Measurements from ENCODE around the gene CLPX.
A peak's percentile ranks its signal among the peaks of the same experiment; 100 is the strongest.
"Not testable (repeated sequence)": the region's sequence is repeated elsewhere in the genome, so short reads cannot be mapped to it uniquely, and the experiment has no call there.

CLPX gene

GRCh38 chr15:65172531-65172930 lies 12.6 kb downstream of the CLPX start:
- no peak for DNase-seq

GRCh38 chr15:65171428-65171827 lies 13.7 kb downstream of the CLPX start:
- DNase-seq: no peak

- peak in 1 of 56 donors; percentile 19 for DNase-seq
Measured at GRCh38 chr15:65165875-65166274, 19.3 kb downstream of the CLPX start.

GRCh38 chr15:65164139-65164538 lies 21.0 kb downstream of the CLPX start:
- no peak for DNase-seq

DNA sequence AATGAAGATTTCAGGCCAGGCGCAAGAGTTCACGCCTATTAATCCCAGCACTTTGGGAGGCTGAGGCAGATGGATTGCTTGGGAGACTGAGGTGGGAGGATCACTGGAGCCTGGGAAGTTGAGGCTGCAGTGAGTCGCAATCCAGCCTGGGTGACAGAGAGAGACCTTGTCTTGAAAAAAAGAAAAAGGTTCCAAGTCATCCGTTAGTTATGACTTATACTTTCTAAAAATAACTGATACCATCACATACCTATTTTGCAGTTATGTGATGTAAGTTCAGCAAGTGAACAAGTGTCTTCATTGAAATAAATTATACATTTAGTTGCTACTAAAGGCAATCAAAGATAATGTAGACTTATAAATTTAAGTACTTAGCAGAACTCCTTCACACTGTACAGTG lies 22.1 kb downstream of the CLPX start:
- no peak for DNase-seq

DNA sequence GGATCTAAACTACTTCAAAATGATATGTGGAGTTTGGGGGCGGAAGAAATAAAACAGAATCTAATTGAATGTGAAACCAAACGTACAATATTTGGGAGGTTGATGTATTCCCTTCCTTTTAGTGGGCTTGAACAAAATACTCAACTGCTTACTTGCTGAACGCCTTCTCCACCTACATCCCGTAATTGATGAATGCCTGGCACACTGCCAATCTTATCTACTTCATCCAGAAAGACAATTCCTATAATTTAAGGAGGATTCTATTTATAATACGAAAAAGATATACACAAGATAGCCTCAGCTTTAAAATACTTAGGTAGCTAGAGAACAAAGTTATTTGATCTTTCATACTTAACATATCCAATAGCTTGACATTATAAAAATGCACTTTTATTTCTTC lies 28.4 kb downstream of the CLPX start:
- DNase-seq: peak in 2 of 56 donors; percentile 13 to 28

DNA sequence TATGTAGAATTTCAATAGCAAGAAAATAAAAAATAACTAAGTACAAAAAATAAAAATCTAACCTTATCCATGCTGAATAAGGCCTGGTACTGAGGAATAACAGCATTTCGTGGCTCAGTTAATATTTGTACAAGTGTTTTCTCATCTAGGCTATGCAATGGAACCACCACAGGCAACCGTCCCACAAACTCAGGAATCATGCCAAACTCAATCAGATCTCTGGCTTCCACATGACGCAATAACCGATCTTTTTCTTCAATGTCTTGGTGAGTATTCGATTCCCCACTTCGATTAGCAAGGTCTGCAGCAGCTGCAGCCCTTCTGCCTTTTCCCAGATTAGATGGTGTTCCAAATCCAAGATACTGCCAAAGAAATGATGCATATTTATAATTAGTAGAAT lies 30.4 kb downstream of the CLPX start:
- DNase-seq: no peak

DNA sequence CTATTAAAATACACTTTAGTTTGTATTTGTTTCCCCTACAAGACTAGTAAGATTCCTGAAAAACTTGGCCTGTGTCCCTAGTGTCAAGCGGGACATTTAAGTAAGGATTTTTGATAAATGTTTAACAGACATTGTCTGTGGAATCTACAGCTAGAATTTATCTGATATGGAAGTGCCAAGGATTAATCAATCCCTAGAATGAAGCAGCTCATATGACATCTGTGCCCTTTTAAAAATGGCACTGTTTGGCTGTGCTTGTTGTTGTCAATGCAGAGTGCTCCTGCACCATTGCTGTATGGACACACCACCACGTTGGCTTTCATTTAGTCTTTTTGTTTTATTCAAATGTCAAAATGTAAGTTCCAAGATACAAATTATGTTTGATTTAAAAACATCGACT lies 37.2 kb downstream of the CLPX start:
- DNase-seq: no peak

- DNase-seq: no peak
Measured at GRCh38 chr15:65146438-65146837, 38.7 kb downstream of the CLPX start.

DNA sequence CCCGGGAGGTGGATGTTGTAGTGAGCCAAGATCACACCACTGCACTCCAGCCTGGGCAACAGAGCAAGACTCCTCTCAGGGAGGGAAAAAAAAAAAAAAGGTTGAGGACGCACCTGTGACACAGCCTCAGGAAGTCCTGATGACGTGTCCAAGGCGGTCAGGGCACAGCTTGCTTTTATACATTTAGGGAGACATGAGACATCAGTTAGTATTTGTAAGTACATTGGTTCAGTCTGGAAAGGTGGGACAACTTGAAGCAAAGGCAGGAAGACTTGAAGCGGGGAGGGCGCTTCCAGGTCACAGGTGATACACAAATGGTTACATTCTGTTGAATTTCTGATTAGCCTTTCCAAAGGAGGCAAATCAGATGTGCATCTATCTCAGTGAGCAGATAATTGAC lies 46.5 kb downstream of the CLPX start:
- DNase-seq: not testable (repeated sequence)

GRCh38 chr15:65137893-65138292 lies 47.2 kb downstream of the CLPX start:
- not testable (repeated sequence) for DNase-seq

DNA sequence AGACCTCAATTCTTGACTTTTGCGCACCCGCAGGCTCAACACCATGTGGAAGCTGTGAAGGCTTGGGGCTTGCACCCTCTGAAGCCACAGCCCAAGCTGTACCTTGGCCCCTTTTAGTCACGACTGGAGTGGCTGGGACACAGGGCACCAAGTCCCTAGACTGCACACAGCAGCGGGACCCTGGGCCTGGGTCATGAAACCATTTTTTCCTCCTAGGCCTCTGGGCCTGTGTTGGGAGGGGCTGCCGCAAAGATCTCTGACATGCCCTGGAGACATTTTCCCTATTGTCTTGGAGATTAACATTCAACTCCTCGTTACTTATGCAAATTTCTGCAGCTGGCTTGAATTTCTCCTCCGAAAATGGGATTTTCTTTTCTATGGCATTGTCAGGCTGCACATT lies 48.1 kb downstream of the CLPX start:
- DNase-seq: not testable (repeated sequence)

- no peak for DNase-seq
Measured at GRCh38 chr15:65134538-65134937, 50.6 kb downstream of the CLPX start.

DNA sequence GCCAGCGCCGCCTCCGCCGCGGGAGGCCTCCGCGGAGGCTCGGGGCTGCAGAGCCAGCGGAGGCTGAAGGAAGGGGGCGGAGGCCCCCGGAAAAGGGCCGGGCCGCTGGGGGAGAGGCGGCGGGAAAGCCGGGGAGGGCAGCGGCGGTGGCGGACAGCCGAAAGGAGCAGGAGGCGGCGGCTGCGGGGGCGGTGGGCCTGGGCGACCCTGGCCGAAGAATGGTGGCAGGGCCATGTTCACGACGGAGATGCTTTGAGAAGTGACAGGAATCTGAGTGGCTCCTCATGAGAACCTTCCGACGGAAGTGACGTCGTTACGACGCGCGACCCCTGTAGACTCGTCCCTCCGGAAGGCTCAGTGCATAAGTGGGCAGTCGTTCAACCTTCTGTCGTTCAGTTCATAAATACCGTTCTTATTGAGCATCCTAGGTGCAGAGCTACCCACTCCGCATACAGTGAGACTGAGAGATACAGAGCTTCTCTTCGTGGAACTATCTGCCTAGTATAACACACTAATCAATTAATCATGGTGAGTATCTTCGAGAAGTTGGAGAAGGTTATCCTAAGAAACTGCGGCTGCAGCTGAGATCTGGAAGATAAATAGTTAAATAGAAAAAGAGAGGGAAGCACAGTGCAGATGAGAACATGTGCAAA lies 51.5 kb downstream of the CLPX start, which contains the start of gene PDCD7:
TSS of gene PDCD7 (minus strand) at position 261 of the 653 bp plus-strand sequence. CDS start at position 234, 27 bp downstream.
- DNase-seq: peak; percentile 30 to 96 (median 82)

- peak in 8 of 56 donors; percentile 8 to 44 (median 24) for DNase-seq
Measured at GRCh38 chr15:65132878-65133547, 52.1 kb downstream of the CLPX start.

- DNase-seq: no peak
Measured at GRCh38 chr15:65130941-65131340, 54.2 kb downstream of the CLPX start.

DNA sequence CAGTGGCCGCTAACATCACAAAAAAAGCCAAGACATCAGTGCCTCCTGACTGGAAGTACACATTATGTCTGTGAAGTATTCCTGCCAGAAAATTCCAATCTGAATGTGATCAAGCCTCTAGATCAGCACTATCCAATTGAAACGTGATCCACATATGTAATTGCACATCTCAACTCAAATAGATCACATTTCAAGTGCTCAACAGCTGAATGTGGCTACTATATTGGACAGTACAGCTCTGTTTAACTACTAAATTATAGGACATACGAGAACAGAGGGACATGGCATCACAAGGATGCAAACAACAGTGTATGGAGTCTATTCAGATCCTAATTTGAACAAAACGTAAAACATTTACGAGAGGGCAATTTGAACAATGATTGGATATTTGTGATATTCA lies 69.6 kb downstream of the CLPX start:
- DNase-seq: no peak

- no peak for DNase-seq
Measured at GRCh38 chr15:65115086-65115485, 70.1 kb downstream of the CLPX start, which contains the start of gene UBAP1L. UBAP1L (minus strand) TSS chr15:65115200; CDS start chr15:65106215, 8,985 bp downstream.

DNA sequence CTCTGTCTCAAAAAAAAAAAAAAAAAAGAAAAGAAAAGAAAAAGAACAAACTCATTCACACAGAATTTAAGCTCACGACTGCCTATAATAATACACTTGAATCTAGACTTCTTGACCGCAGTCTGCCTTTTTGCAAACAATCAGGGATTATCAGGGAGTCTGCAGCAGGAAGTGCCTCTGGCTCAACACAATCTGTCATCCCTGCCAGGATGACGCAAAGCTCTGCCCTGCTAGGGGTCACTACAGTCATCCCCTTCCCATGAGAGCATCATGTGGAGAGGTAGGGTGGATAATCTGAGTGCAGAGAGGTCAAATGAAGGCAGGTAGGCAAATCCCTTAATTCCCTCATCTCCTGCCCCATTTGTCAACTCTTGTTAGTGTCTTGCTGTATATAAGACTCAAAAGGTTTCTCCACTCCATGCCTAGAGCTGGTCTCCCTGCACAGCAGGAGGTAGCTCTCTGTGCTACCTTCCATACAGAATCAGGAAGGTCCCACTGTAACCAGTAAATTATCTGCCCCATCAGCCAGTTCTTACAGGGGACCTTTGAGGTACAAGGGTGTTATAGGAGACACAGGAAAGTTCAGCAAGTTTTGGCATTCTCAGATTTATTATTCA lies 74.4 kb downstream of the CLPX start:
- no peak for DNase-seq

DNA sequence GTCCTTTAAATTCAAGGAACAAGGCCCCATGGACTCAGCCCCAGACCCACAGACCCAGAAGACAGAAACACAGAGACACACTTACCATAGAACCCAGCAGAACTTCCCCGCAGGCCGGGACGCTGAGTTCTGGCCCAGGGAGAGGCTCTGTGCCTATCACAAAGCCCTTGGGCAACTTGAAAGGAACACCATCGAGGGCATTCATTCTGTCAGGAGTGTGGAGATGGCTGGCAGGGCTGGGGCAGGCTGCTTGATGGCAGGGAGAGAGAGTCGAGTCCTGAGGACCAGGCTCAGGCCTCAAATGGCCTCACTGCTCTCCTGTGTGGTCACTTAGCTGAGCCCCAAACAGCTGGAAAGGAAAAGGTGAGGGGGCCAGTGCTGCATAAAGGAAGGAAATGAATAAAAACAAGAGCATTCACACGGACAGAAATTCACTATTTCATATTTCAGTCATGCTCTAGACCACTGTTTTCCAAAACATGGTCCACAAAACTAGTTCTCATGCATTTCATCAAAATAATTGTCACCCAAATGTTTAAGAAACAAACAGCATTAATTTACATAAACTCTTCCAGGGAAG lies 79.0 kb downstream of the CLPX start:
- no peak for DNase-seq

- DNase-seq: no peak
Measured at GRCh38 chr15:65105038-65105437, 80.1 kb downstream of the CLPX start.

- DNase-seq: no peak
Measured at GRCh38 chr15:65102912-65103311, 82.2 kb downstream of the CLPX start.

Measured in amygdala (tissue), 56 donors.